Measurements from ENCODE around the gene GRAMD1A.

GRAMD1A gene

DNA sequence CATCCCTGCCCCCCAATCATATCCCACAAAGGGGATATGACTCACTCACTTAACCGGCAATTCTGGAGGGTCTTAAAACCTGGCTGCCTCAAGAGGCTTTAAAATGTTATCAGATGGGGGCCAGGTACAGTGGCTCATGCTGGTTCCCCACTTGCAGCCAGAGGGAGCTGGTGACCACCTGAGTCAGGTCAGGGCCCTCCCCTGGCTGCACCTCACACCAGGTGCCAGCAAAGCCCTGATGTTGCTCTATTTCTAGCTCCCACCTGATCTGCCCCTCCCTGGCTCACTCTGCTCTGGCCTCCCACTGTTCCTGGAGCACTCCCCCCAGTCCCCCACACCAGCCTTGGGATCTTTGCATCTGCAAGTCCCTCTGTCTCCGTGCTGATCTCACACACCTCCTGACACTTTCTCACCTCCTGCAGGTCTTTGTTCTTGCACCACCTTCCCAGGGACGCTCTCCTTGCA is 55.6 kb downstream of the GRAMD1A start:
- no peak for DNase-seq (ENCODE audit: low read depth)

DNA sequence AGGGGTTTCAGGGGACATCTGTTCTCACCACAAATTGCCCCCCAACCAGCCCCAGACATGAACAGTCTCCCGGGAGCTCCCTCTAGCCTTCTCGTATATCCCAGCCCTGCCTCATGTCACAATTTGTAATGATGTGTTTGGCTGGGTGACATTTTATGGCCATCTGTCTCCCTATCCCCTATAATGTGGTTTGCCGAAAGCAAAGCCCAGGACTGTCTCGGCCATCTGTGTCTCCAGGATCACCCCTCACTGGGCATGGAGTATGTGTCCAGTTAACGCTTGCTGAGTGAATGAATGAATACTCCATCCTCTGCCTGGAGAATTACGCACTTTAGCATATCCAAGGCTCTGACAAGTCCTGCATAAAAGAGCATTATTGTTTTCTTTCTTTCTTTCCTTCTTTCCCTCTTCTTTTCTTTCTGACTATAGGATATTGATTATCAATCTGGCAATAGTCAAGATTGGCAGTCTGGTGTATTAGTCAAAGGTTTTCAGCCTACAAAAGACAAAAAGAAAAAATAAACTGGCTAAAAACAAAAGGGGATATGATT is 56.5 kb downstream of the GRAMD1A start:
- DNase-seq (ENCODE audit: low read depth) = no peak

DNA sequence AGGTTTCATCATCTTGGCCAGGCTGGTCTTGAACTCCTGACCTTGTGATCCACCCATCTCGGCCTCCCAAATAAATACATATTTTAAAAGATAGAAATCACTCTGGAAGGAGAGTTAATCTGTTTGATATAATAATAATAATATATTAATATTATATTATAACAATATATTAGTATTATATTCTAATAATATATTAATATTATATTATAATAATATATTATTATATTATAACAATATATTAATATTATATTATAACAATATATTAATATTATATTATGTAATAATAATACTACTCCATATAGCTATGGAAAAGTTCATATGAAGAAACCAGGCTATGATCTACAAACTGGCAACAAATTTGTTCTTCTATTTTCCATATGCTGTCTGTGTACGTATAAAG is 58.2 kb downstream of the GRAMD1A start:
- no peak for DNase-seq (ENCODE audit: low read depth)

DNA sequence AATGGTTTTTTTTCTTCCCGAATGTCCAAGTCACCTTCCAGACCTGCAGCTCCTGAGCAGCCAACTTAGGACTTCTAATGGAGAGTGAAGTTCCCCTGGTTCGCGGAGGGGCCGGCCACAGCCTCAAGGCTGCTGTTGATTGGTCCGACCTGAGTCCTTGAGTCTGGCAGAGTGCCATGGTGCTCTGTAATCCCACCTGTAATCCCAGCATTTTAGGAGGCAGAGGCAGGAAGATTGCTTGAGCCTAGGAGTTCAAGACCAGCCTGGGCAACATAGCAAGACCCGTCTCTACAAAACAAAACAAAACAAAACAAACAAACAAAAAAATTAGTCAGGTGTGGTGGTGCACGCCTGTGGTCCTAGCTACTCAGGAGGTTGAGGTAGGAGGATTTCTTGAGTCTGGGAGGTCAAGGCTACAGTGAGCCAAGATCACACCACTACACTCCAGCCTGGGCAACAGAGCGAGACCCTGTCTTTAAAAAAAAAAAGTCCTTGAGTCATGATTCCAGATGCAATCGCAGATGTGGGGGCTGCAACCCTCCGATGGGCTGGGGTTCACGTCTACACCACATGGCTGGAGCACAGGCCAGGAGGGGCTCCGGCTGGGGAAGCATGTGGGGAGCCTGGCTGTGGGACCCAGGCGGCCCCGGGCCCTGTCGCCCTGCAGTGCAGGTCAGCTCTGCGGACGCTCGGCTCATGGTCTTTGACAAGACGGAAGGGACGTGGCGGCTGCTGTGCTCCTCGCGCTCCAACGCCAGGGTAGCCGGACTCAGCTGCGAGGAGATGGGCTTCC is 59.1 kb downstream of the GRAMD1A start:
- no peak for DNase-seq (ENCODE audit: low read depth)

DNA sequence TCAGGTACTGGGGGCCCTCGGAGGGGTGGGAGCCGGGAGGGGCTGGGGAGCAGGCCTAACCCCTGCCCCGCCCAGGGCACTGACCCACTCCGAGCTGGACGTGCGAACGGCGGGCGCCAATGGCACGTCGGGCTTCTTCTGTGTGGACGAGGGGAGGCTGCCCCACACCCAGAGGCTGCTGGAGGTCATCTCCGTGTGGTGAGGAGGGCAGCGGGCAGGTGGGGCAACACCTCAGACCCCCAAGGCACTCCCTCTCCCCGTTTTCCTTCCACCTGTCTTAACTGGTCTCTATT is 59.6 kb downstream of the GRAMD1A start:
- DNase-seq (ENCODE audit: low read depth) = no peak

DNA sequence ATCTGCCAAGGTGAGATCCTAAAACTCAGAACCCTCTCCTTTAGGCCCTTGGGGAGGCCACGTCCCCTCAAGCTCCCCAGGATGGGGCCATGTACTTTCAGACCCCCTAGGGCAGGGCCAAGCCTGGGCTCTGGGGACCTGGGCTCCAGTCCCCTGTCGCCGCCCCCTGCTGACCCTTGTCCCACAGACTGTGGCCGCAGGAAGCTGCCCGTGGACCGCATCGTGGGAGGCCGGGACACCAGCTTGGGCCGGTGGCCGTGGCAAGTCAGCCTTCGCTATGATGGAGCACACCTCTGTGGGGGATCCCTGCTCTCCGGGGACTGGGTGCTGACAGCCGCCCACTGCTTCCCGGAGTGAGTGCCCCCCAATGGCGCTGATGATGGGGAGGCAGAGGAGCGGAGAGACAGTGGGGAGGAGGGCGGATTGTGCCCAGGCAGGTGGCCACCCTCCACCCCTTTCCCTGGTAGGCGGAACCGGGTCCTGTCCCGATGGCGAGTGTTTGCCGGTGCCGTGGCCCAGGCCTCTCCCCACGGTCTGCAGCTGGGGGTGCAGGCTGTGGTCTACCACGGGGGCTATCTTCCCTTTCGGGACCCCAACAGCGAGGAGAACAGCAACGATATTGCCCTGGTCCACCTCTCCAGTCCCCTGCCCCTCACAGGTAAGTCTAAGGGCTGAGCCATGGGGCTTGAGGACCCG is 60.2 kb downstream of the GRAMD1A start:
- no peak for DNase-seq (ENCODE audit: low read depth)

DNA sequence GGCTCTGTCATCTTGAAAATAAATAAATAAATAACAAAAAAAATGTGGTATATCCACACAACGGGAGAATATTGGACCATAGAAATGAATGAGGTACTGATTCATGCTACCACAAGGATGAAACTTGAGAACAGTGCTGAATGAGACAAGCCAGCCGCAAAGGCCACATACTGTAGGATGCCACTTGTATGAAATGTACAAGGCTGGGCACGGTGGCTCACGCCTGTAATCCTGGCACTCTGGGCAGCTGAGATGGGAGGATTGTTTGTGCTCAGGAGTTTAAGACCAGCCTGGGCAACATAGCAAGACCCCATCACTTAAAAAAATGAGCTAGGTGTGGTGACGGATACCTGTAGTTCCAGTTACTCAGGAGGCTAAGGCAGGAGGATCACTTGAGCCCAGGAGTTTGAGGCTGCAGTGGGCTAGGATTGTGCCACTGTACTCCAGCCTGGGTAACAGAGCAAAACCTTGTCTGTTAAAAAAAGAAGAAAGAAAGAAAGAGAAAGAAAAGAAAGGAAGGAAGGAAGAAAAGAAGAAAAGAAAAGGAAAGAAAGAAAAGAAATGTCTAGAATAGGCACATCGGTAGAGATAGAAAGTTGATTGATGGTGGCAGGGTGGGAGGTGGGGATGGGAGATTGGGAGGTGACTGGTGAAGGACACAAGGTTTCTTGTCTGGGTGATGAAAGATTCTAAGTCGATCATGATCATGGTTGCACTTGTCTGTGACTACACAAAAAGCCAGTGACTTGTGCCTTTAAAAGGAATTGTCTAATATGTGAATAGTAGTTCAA is 61.7 kb downstream of the GRAMD1A start:
- no peak for DNase-seq (ENCODE audit: low read depth)

DNA sequence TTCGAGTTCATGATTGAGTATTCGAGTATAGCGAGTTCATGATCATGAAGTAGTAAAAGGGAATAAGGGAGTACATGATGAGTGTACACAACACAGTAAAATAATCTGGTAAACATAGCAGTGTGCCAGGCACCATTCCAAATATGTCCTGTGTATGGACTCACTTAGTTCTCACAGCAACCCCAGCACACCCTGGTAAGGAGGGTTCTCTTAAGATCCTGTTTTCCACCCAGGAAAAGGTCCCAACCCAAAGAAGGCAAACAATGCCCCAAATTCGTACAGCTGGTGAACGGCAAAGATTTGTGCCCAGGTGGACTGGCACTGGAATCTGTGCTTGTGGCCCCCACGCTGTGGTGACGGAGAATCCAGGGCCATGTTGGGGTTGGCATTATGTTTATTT is 62.8 kb downstream of the GRAMD1A start:
- DNase-seq (ENCODE audit: low read depth) = no peak

DNA sequence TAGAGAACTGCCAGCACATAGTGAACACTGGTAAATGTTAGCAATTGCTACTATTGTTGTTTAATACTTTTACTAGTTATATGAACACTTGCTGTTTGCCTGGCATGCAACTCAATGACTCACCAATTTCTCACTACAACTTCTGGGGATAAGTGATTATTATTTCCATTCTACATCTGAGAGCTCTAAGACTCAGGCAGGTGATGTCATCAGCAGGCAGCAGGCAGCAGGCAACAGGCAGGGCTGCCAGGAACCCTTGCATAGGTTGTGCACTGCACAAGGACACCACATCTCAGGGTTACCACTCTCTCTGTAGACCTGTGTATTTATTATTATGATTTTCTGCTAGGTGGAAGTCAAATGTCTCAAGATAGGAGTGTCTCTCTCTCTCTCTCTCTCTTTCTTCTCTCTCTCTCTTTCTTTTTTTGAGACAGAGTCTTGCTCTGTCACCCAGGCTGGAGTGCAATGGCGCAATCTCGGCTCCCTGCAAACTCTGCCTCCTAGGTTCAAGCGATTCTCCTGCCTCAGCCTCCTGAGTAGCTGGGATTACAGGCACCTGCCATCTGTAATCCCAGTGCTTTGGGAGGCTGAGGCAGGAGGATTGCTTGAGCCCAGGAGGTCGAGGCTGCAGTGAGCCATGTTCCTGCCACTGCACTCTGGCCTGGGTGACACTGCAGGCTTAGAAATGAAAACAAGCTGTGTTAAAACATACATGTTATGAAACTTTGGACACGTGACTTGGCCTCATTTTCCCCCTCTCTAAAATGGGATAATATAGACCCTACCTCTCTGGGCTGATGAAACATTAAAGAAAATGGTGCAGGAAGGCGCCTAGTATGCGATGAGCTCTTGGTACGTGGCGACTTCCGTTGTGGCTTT is 64.1 kb downstream of the GRAMD1A start:
- no peak for DNase-seq (ENCODE audit: low read depth)

DNA sequence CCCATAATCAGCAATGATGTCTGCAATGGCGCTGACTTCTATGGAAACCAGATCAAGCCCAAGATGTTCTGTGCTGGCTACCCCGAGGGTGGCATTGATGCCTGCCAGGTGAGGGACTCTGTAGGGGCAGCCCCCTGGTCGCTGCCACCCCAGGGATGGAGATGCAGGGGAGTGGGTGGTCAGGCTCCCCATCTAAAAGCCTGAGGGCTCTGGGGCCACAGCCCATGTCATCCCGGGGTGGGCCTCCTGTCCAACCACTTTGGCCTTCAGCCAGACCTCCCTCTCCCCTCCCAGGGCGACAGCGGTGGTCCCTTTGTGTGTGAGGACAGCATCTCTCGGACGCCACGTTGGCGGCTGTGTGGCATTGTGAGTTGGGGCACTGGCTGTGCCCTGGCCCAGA is 65.5 kb downstream of the GRAMD1A start:
- DNase-seq (ENCODE audit: low read depth) = no peak

DNA sequence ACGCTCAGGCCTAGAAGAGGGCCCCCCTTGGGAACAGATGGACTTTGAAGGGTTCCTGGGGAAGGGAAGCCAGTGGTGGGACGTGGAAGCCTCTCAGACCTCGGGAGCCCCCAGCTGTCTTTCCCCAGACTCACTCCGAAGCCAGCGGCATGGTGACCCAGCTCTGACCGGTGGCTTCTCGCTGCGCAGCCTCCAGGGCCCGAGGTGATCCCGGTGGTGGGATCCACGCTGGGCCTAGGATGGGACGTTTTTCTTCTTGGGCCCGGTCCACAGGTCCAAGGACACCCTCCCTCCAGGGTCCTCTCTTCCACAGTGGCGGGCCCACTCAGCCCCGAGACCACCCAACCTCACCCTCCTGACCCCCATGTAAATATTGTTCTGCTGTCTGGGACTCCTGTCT is 66.0 kb downstream of the GRAMD1A start:
- no peak for DNase-seq (ENCODE audit: low read depth)

DNA sequence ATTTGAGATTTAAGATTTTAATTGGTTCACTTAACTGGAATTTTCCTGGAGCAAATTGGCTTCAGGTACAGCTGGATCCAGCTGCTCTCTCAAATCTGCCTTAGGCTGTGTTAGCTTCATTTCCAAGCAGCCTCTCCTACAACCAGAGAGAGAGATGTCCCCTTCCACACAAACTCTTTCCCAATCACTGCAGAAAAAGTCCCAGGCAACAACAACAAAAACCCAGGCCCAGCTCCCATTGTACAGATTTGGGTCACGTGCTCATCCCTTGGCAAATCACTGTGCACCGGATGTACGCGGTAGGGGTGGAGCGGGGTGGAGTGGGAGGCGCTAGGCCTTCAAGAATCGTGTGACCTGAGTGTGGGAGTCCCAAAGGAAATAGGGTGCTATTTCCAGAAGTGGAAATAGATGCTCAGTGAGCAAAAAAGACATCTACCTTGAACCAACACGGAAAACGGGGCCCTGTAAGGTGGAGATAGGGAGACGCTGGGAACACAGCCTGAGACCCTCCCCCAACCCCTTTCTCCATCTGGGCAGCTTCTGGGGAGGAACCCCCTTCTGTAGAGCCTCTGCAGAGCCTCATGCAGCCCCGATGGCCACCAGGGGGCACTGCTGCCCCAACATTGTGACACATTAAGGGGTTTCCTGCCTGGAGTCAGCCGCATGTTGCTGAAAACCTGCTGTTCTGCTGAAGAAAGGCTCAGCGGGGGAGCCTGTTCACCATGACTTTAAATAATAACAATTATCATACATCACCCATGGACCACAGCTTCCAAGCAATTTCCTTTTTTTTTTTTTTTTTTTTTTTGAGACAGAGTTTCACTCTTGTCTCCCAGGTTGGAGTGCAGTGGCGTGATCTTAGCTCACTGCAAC is 66.8 kb downstream of the GRAMD1A start:
- DNase-seq (ENCODE audit: low read depth) = peak; percentile 63

DNA sequence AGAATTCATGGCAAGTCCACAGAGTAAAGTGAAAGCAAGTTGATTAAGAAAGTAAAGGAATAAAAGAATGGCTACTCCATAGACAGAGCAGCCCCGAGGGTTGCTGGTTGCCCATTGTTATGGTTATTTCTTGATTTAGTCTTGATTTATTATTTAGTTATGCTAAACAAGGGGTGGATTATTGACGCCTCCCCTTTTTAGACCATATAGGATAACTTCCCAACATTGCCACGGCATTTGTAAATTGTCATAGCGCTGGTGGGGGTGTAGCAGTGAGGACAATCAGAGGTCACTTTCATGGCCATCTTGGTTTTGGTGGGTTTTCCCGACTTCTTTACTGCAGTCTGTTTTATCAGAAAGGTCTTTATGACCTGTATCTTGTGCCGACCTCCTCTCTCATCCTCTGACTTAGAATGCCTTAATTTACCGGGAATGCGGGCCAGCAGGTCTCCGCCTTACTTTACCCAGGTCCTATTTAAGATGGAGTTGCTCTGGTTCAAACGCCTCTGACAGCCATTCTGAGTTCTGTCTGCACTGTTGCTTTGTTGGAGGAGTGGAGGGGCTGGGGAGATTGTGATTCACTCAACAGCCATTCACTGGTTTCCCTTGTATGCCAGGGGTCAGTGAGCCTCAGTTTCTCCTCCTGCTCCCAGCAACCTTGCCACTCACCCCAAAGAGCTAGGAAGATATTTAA is 69.0 kb downstream of the GRAMD1A start:
- no peak for DNase-seq (ENCODE audit: low read depth)

DNA sequence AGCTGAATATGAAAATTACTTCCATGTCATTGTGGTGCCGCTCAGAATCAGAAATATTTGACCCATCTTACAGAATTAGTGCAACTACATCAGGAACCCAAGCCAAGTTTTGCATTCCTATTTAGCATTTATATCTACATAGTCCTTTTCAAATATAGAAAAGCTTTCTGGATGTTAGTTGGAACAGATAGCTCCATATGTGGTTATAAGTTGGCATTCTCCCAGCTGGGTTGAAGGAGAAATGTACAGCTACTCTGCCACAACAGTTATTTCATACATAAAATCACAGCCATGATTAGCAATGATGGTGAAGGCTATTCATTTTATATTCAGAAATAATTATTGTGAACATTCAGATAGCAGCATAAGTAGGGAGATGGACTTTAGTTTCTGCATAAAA is 69.6 kb downstream of the GRAMD1A start:
- no peak for DNase-seq (ENCODE audit: low read depth)

DNA sequence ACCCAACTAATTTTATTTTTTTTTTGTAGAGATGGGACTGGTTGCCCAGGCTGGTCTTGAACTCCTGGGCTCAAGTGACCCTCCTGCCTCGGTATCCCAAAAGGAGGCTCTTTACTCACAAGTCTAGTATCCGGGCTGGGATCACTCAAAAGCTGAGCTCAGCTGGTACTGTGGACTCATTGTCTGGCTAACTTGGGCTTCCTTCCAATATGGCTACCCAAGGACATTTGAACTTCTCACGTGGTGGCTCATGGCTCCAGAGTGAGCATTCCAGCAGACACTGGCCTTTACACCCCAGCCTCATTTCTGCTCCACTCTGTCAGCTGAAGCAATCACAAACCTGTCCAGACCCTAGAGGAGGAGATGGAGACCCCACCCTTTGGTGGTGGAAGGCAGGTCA is 70.3 kb downstream of the GRAMD1A start:
- no peak for DNase-seq (ENCODE audit: low read depth)

DNA sequence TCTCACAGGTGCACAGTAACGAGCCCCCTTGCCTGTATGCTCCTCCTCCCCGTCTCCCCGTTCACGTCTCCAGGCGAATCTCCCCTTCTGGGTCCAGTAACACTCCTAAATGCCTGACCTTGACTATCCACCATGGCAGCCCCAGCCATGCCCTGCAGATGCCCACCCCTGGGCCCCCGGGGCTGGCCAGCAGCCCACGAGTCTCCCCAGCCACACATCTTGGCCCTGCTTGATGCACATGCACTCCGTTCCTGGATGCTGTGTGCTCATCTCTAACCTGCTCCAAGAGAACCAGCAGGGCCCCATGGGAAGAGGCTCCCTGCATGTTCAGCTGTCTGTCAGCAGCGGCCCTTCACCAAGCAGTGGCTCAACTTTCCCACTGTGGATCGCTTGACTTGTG is 73.4 kb downstream of the GRAMD1A start:
- DNase-seq (ENCODE audit: low read depth) = no peak

DNA sequence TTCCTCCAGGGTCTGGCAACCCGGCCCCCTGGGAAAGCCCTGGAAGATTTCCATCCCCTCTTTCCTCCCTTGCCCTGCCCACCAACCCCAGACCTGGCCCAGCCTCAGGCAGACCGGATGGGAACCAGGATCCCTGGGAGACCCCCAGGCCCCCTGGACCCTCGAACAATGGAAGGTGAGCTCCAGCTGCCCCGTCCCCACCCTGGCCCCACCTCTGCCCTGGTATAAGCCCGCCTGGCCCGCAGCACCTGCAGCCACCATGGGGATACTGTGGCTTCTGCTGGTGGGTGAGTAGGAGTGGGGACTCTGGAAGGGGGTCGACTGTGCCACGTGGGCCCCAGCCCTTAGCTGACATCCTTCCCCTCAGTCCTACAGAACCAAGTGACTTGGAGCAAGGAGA is 73.8 kb downstream of the GRAMD1A start:
- no peak for DNase-seq (ENCODE audit: low read depth)

DNA sequence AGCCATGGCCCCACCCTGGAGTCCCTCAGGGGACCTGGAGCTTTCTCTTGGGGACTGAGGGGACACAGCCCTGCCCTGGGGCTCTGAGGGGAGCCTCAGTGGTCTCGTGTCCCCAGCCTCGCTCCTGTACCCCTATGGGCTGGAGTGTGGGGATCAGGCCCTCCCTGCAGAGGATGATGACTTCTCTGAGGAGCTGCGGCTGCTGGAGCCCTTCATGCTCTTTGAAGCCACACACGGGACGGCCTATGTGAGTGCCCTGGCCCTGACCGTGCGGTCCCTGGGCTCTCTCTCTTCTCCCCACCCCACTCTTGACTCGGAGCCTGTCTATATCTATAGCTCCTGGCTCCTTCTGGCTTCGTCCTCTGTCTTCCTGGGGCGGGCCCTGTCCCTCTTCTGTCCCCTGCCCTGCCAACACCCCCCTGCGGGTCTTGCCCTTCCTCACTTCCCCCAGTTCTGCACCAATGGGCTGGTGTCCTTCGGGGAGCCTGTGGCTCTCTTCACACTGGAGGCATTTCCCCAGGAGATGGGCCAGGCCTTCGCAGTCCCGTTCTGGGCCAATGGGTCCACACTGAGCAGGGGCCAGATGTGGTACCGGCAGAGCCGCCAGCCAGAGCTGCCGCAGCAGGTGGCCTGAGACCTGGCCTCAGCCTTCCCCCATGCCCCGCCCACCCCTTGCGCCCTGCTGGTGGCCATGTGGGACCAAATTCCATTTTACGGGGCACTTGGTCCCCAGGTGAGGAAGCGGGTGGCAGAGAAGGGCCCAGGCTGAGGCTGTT is 74.5 kb downstream of the GRAMD1A start:
- no peak for DNase-seq (ENCODE audit: low read depth)

Data from T-helper 22 cell (primary cell).